SJCRH30 (cell line): ENCODE measurements around the gene AXDND1. TPM values are rescaled to one million over a fixed set of nuclear protein-coding genes. Genes with fewer than 3 reads are reported as not detected.

Experiments
- DNase-seq, 2 experiments: peaks; one replicate each; pipeline ENCODE4 v3.0.0-alpha.2; 2015 to 2020
- H3K27ac ChIP-seq: fragments of 250-450 bp; sonication (Bioruptor Pico); 2 replicates; pipeline ENCODE4 v1.5.1; 2020; ENCODE audit warnings: mild to moderate bottlenecking, moderate library complexity
- H3K27me3 ChIP-seq: fragments of 250-450 bp; sonication (Bioruptor Pico); 2 replicates; pipeline ENCODE4 v1.5.1; 2020; ENCODE audit warnings: mild to moderate bottlenecking, moderate library complexity
- H3K36me3 ChIP-seq: fragments of 250-450 bp; sonication (Bioruptor Pico); 2 replicates; pipeline ENCODE4 v1.5.1; 2020; ENCODE audit warnings: mild to moderate bottlenecking, moderate library complexity
- H3K4me1 ChIP-seq: fragments of 250-450 bp; sonication (Bioruptor Pico); 2 replicates; pipeline ENCODE4 v1.5.1; 2020; ENCODE audit warnings: mild to moderate bottlenecking, moderate library complexity
- H3K4me3 ChIP-seq: fragments of 250-450 bp; sonication (Bioruptor Pico); 2 replicates; pipeline ENCODE4 v1.5.1; 2020; ENCODE audit warnings: mild to moderate bottlenecking, moderate library complexity
- H3K9me3 ChIP-seq: fragments of 250-450 bp; sonication (Bioruptor Pico); replicated peaks from 2 replicates; pipeline ENCODE4 v1.5.1; 2020; ENCODE audit warnings: mild to moderate bottlenecking, moderate library complexity
- total RNA-seq: library from RNA; depleted of rRNA; stranded (reverse); fragments of >200 nt; shearing (Covaris generic); gene quantifications from 2 replicates; pipeline ENCODE4 v1.2.3, GENCODE V29; 2014

The AXDND1 gene
- total RNA-seq, 1 experiment from 2014 or later = 0.14 TPM

DNA sequence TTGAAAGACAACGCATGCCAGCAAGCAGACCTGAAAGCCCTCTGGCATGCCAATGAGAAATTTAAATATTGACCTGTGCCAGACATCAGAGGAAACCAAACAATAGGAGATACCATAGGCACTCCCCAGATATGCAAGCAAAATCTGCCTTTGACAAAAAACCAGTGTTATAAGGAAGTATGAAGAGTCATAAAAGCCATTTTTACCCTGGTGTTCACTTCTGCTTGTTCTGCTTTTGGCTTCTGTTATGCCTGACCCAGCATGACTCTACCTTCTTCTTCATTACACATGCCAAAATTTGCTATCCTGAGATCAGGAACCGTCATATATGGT lies 183.6 kb downstream of the AXDND1 start:
- Histone ChIP-seq H3K4me3 (no peak overlapping the region), H3K4me1 (no peaks in the 10 kb centered on the region), H3K27ac (no peak overlapping the region), H3K36me3 (no peaks in the 10 kb centered on the region), H3K9me3 (no peaks in the 10 kb centered on the region), H3K27me3 (no peaks in the 10 kb centered on the region)
- no peak for DNase-seq

DNA sequence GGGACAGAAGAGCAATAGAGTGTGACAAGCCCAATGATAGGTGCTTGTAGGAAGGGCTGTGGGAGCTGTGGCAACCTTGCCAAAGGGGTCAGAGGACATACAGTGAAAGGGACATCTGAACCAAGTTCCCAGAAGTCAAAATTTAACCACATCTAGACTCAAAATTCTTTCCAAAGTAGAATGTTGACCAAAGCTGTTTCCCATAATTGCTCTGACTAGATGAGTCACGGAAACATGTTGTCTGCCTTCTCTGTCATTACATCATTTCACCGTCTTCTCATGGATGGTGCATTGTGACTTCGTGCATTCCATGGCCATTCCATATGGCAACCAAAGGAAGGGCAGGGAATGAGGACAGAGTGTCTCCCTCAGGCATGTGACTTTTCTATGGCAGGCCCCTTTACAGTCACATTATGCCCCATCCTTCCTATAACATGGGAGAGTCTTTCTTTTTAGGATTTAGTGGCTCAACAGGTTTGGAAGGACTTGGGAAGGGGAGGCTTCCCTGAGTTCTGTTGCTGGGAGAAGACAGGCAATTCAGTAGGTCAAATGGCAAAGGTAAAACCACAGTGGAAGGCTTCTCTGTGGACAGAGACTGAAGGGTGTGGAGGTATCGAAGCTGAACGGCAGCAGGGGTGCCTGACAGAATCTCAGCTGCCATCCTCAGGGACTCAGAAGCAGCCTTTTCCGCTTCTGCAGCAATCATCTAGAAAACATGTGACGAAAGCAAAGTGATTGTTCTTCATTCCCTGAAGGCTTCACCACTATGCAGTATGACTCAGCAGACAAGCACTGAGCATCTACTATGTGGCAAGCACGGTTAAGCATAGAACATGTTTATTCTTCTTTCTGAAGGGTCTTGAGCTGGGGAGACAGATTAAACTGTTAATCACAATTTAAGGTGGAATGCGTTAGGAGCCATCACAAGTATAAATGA lies 185.2 kb downstream of the AXDND1 start:
- DNase-seq = peak in 1 of 2 experiments; percentile 12
- no peaks in the 10 kb centered on the region for H3K27me3 ChIP-seq
- no peak overlapping the region for H3K4me3 ChIP-seq
- H3K27ac ChIP-seq = no peak overlapping the region
- no peaks in the 10 kb centered on the region for H3K4me1 ChIP-seq
- no peaks in the 10 kb centered on the region for H3K36me3 ChIP-seq
- H3K9me3 ChIP-seq = no peaks in the 10 kb centered on the region

DNA sequence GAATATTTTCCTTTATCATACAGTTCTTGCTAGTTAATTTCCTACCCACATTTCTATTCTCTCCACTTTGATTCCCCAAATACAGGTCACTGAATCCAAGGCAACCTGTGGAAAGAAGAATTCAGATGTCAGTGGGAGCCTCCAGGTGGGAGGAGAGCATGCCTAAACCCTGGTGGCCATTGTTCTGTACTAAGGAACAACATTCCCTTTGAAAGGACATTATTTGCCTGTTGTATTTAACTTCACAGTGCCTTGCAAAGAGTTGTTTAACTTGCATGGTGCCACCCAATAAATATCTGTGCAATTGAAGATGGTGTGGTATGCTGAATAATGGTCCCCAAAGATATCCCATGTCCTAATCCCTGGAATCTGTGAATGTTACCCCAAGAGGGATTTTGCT lies 188.7 kb downstream of the AXDND1 start:
- Histone ChIP-seq H3K4me1 (no peaks in the 10 kb centered on the region), H3K4me3 (no peak overlapping the region), H3K27ac (no peak overlapping the region), H3K27me3 (no peaks in the 10 kb centered on the region), H3K9me3 (no peaks in the 10 kb centered on the region), H3K36me3 (no peaks in the 10 kb centered on the region)
- no peak for DNase-seq

DNA sequence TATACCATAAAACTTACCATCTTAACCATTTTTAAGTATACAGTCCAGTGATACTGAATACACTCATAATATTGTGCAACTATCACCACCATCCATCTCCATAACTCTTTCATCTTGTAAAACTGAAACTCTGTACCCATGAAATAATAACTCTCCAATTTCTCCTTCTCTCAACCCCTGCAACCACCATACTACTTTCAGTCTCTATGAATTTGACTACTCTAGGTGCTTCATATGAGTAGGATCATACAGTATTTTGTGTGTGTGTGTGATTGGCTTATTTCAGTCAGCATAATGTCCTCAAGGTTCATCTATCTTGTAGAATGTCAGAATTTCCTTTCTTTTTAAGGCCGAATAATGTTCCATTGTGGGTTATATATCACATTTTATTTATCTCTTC lies 192.3 kb downstream of the AXDND1 start:
- Histone ChIP-seq H3K4me1 (no peaks in the 10 kb centered on the region), H3K27me3 (no peaks in the 10 kb centered on the region), H3K36me3 (no peaks in the 10 kb centered on the region), H3K9me3 (no peaks in the 10 kb centered on the region), H3K27ac (no peak overlapping the region), H3K4me3 (no peak overlapping the region)
- DNase-seq = no peak

DNA sequence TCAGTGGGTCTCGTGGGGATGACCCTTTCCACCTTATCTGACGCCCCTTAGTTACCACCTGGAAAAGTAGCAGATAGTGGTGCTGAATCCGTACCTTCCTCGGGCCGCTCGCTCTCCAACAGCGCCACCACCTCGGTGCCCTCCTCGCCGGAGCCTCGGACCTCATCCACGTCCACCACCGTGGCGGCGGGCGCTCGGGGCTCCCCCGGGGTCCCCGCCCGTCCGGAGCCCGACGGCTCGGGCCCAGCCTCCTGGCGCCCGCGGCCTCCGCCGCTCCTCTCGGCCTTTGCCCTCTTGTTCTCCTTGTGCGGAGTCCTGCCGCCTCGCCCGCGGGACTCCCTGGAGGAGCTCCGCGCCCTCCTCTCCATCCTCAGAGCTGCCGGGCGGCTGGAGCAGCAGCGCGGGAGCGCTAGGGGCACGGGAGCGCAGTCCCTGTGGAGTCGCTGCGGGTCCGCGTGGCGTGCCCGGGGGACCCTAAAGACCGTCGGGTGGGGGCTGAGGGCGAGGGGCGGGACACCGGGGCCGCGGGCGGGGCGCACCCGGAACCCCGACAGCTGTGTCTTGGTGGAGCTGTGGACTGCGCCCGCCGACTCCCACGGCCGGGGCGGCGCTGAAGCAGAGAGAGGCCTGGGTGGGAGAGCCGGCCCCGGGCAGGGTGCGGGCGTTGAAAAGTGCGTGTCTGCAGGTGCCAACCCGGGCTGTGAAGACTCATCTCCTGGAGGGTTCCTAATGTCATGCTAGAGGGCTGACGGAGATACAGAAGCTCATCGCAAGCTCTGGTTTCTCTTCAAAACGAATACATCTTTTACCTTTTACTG lies 209.9 kb downstream of the AXDND1 start, which contains the start of gene NPHS2:
Gene NPHS2, minus strand, starts transcription at position 452 of the 818 bp plus-strand sequence. Its CDS starts 84 bp downstream, at position 368.
- Histone ChIP-seq H3K36me3 (no peaks in the 10 kb centered on the region), H3K9me3 (no peaks in the 10 kb centered on the region), H3K27me3 (no peaks in the 10 kb centered on the region), H3K27ac (no peak within 1 kb of the TSS), H3K4me3 (no peak within 1 kb of the TSS), H3K4me1 (no peaks in the 10 kb centered on the region)
- no peak for DNase-seq

DNA sequence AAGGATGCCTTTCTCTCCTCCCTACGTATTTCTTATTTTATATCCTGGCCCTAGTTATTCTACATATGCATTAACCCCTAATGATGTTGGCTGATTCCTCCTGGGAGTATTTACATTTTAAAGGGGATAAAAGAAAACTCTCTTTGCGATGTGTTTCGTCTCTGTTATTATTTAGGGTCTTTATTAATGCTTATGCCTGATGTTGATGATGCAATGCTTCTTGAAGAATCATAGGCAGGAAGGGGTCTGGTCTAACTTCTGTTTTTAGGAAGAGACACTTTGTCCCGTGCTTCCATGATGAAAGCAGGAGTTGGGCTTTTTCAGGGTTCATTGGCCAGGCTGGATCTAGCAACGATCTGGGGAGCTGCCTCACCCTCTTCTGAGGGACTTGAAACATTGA lies 210.7 kb downstream of the AXDND1 start:
- Histone ChIP-seq H3K36me3 (no peaks in the 10 kb centered on the region), H3K27me3 (no peaks in the 10 kb centered on the region), H3K4me3 (no peak overlapping the region), H3K27ac (no peak overlapping the region), H3K4me1 (no peaks in the 10 kb centered on the region), H3K9me3 (no peaks in the 10 kb centered on the region)
- no peak for DNase-seq

DNA sequence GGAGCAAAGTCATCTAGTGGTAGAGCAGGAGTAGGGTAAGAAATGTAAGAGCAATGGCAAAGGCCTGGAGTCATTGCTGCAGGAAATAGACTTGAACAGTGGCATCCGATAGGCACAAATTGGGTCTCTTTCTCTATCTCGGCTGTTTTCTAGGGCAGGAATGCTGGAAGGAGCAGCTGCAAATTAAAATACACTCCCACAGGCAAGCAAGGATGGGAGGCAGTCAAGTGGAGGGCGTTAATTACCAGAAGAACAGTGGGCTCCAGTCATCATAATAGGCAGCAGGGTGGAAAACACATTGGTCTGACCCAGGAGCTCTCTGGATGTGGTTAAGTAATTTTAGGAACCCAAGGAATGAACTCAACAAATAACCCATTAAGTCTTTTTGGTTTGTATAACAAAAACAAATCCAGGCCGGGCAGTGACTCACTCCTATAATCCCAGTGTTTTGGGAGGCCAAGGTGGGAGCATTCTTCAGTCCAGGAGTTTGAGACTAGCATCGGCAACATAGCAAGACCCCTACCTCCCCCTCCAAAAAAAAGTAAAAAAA lies 218.1 kb downstream of the AXDND1 start:
- Histone ChIP-seq H3K27ac (no peak overlapping the region), H3K9me3 (no peaks in the 10 kb centered on the region), H3K27me3 (no peaks in the 10 kb centered on the region), H3K4me1 (no peaks in the 10 kb centered on the region), H3K36me3 (no peaks in the 10 kb centered on the region), H3K4me3 (no peak overlapping the region)
- DNase-seq = peak; percentile 12 to 19

DNA sequence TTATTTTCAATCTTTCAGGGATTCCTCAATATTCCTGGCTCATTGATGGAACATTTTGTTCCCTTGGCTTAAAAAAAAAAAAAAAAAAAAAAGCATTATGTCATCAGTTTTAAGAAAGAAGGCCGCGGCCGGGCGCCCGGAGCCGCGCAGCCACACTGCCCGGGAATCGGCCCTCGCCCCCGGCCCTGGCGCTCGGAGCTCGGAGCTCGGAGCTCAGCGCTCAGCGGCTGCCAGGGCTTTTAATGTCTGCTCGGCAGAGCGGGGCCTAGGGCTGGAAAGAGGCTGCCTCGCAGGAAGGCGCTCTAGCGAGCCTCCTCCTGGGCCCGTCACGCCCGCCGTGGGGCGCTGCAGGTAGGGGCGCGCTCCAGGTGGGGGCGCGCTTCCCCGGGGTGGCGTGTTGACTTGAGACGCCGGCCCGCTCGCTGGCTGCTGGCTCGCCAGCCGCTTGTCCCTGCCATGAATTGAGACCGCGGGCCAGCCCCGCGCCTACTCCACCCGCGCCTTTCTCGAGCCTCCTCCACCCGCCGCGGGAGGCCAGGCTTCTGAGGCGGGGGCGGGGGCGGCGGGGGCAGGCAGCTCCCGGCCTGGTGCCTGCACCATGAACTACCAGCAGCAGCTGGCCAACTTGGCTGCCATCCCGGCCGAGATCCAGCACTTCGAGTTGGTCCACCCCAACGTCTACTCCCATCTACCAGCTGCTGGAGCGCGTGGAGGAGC lies 220.5 kb downstream of the AXDND1 start:
- peak overlapping the region; percentile 36 for H3K4me3 ChIP-seq
- peak; percentile 22 to 51 for DNase-seq

DNA sequence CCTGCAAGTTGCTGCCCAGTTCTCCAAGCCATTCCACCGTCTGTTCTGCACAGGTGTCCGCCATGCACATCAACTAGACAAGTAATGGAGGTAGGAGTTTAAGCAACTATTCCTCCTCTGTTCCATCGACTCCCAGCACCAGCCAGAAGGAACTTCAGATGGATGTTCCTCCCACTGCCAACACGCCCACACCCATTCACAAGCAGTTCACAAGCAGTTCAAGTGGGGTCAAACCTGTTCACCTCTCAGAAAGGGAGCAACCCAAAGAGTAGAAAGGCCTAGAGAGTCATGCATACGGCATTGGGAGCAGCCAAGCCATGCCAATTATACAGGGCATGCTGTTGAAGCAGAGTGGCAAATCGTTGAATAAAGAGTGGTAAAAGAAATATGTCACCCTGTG lies 221.6 kb downstream of the AXDND1 start:
- no peaks in the 10 kb centered on the region for H3K36me3 ChIP-seq
- no peaks in the 10 kb centered on the region for H3K4me1 ChIP-seq
- H3K27me3 ChIP-seq = no peaks in the 10 kb centered on the region
- no peaks in the 10 kb centered on the region for H3K9me3 ChIP-seq
- DNase-seq = no peak
- no peak overlapping the region for H3K4me3 ChIP-seq
- no peak overlapping the region for H3K27ac ChIP-seq

More for the DNA sequence above, 220.5 kb downstream of the AXDND1 start:
- Histone ChIP-seq H3K4me1 (no peaks in the 10 kb centered on the region), H3K27me3 (no peaks in the 10 kb centered on the region), H3K36me3 (no peaks in the 10 kb centered on the region), H3K9me3 (no peaks in the 10 kb centered on the region), H3K27ac (no peak overlapping the region)

DNA sequence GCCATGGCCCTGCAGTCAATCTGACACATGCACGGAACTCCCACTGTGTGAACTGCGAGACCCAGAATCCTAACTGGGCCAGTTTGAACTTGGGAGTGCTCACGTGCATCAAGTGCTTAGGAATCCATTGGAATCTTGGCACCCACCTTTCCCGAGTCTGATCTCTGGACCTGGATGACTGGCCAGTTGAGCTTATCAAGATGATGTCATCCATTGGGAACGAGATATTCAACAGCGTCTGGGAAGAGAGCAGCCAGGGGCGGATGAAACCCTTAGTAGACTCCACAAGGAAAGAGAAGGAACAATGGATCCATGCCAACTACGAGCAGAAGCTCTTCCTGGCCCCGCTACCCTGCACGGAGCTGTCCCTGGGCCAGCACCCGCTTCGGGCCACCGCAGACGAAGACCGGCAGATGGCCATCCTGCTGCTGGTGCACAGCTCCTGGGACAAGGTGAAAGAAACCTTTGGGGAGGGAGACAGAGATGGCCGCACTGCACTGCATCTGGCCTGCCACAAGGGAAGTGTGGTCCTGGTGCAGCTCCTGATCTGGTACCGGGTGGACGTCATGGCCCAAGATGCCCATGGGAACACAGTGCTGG lies 222.8 kb downstream of the AXDND1 start:
- Histone ChIP-seq H3K36me3 (no peaks in the 10 kb centered on the region), H3K27me3 (no peaks in the 10 kb centered on the region), H3K9me3 (no peaks in the 10 kb centered on the region), H3K4me1 (no peaks in the 10 kb centered on the region), H3K4me3 (no peak overlapping the region), H3K27ac (no peak overlapping the region)
- no peak for DNase-seq

DNA sequence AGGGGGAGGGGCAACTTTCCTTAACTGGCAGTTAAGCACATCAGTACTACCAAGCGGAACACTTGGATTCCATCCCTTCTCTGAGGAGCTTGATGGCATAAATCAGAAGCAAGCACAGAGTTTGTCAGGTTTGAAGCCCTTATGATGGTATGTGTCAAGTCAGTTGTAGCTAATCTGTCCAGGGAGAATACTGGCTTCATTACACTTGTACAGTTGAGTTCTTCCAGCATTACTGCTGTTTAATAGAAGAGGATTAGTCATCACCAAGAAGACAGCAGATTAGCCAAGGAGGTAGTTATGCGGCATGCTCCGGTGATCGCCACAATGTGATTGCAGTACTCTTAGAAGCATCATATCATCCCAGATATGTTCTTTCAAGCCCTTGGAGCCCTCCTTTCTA lies 223.7 kb downstream of the AXDND1 start:
- Histone ChIP-seq H3K4me1 (no peaks in the 10 kb centered on the region), H3K27me3 (no peaks in the 10 kb centered on the region), H3K27ac (no peak overlapping the region), H3K9me3 (no peaks in the 10 kb centered on the region), H3K36me3 (no peaks in the 10 kb centered on the region), H3K4me3 (no peak overlapping the region)
- no peak for DNase-seq

DNA sequence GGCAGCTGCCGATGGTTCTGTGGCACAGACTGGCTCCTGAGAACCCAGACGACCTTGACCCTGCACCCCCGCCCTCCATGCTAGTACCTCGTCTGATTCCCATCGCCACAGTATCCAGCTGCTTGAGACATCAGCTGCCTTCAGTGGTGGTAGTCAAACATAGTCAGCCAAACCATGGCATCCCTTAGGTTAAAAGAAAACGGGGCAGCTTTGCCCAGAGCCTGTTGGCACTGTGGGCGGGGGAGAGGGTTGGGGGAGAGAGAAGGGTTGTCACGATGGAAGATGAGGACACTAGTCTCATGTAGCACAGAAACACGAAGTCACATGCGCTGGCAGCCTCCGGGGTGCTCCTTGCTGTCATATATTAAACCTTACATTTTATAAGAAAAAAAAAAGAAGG lies 224.9 kb downstream of the AXDND1 start:
- Histone ChIP-seq H3K4me1 (no peaks in the 10 kb centered on the region), H3K27ac (no peak overlapping the region), H3K9me3 (no peaks in the 10 kb centered on the region), H3K36me3 (no peaks in the 10 kb centered on the region), H3K27me3 (no peaks in the 10 kb centered on the region), H3K4me3 (no peak overlapping the region)
- DNase-seq = no peak

DNA sequence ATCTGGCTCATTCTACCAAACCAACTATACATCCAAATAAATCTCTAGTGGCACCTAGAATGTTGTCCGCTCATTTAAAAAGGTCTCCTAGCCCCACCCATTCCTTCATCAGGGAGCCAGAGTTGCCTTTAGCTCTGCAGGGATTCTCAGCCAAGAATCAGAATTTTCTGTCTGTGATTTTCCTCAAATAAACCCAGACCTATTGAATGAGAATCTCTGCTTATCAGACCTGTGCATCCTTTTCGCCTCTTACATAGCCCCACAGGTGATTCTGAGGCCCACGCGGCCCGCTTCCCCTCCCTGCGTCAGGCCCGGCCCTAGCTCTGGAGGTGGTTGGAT lies 225.5 kb downstream of the AXDND1 start:
- Histone ChIP-seq H3K27me3 (no peaks in the 10 kb centered on the region), H3K9me3 (no peaks in the 10 kb centered on the region), H3K4me3 (no peak overlapping the region), H3K27ac (no peak overlapping the region), H3K4me1 (no peaks in the 10 kb centered on the region), H3K36me3 (no peaks in the 10 kb centered on the region)
- no peak for DNase-seq
